ENCODE data around the gene ZNF630.
"Not testable (repeated sequence)": the region's sequence is repeated elsewhere in the genome, so short reads cannot be mapped to it uniquely, and the experiment has no call there.

The ZNF630 gene

GRCh38 chrX:48030237-48030636 lies 41.2 kb downstream of the ZNF630 start:
- DNase-seq (ENCODE audit: low read depth in 2 of 2) = no peak

DNA sequence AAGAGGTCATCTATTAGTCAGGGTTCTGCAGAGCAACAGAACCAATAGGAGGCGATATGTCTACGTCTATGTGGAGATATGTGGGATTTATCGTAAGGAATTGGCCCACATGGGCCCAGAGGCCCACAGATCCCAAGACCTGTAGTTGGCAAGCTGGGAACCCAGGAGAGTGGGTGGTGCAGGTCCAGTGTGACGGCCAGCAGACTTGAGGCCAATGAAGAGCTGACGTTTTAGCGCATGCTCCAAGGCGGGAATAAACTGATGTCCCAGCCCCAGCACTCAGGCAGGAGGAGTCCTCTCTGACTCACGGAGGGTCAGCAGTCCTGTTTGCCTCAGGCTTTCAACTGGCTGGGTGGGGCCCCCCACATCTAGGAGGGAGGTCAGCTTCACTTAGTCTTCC lies 43.3 kb downstream of the ZNF630 start:
- no peak for DNase-seq (ENCODE audit: low read depth in 2 of 2)

DNA sequence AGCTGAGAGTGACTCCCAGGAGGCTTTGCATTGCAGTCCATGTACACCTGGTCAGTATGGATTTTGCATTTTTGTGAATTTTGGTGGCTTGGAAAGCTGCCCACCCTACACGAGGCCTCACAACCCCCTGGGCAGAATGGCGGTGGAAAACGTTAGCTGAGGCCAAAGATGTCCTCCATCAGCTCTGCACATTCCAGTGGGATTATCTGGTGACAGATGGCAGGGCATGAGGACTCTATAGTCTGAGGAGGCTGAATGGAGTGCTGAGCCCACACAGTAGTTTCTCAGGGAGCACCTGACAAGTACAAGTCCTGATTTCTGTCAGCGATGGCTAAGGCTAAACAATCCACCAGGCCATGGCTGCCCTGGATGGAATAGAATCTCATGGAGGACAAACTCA lies 43.9 kb downstream of the ZNF630 start:
- DNase-seq (ENCODE audit: low read depth in 2 of 2) = not testable (repeated sequence)

- peak in 1 of 2 donors; percentile 37 for DNase-seq (ENCODE audit: low read depth in 2 of 2)
Observed at GRCh38 chrX:48025561-48025960, 45.9 kb downstream of the ZNF630 start.

GRCh38 chrX:48022738-48023137 lies 48.7 kb downstream of the ZNF630 start:
- DNase-seq (ENCODE audit: low read depth in 2 of 2) = no peak

DNA sequence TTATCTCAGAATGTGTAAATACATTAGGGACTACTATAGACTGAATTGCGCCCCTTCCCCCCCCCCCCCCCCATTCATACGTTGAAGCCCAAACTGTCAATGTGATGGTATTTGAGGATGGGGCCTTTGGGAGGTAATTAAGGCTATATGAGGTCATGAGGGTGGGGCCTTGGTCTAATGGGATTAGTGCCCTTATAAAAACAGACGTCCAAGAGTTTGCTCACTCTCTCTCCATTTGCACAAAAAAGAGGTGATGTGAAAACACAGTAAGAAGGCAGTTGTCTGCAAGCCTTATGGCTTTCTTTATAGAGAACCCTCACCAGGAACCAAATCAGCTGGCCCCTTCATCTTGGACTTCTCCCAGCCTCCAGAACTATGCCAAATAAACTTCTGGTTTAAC lies 49.3 kb downstream of the ZNF630 start:
- DNase-seq (ENCODE audit: low read depth in 2 of 2) = no peak

GRCh38 chrX:48021026-48021900 lies 50.2 kb downstream of the ZNF630 start:
- peak; percentile 56 to 64 for DNase-seq (ENCODE audit: low read depth in 2 of 2)

GRCh38 chrX:48020472-48020871 lies 51.0 kb downstream of the ZNF630 start:
- not testable (repeated sequence) for DNase-seq (ENCODE audit: low read depth in 2 of 2)

- DNase-seq (ENCODE audit: low read depth in 2 of 2) = not testable (repeated sequence)
Observed at GRCh38 chrX:48019892-48020291, 51.5 kb downstream of the ZNF630 start.

GRCh38 chrX:48016583-48017310 lies 54.7 kb downstream of the ZNF630 start:
- DNase-seq (ENCODE audit: low read depth in 2 of 2) = not testable (repeated sequence)

DNA sequence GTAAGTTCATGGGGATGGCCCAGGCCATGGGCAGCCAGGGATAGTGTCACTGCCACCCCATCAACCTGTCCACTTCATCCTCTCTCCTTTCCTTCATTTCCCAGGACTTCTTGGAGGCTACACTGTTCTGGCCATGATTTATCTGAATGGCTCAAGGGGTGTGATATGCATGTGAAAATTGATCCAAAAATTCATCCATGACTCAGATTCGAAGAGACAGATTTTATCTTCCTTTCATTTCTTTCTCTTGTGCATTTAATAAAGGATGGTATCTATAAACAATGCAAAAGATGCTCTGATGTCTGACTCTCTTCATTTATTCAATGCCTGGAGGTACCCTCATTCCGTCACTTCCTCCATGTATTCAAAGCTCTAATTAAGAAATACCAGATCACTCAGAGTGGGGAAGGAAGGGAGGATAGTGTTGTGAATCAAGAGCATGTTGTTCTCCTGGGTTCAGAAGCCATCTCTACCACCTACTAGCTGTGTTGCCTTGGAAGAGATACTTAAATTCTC lies 61.9 kb downstream of the ZNF630 start:
- DNase-seq (ENCODE audit: low read depth in 2 of 2) = not testable (repeated sequence)

All from stimulated activated CD4-positive, alpha-beta T cell treated with anti-CD3 and anti-CD28 coated beads, Interleukin-15, amount 100 ng/mL, for 48 hours (primary cell).